Measurements from ENCODE around the gene TMEM94.

The TMEM94 gene

DNA sequence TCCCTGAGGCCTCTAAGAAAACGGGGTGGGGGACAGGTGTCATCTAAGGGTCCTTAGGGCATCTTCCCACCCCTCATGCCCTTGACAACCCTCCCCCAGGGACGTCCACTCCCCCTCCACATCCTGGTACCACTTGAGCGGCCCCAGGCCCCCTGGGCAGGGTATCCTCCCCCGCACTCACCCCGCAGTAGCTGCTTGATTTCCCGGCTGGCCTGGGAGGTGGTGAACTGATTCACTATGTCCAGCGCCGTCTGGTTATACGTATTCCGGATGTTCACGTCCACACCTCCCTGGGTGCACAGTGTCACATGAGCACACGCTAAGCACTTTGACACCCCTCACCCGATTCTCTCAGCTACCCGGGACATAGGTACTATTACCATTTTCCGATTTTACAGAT, 49.2 kb downstream of the TMEM94 start:
- H3K27ac Mint-ChIP-seq = no peak overlapping the region
- no peaks in the 10 kb centered on the region for H3K9me3 Mint-ChIP-seq
- no peak for ATAC-seq
- no peaks in the 10 kb centered on the region for H3K36me3 Mint-ChIP-seq
- no peak overlapping the region for H3K4me3 Mint-ChIP-seq
- H3K4me1 Mint-ChIP-seq = peaks cover 7% of the 10 kb centered on the region
- peaks cover 21% of the 10 kb centered on the region for H3K27me3 Mint-ChIP-seq

GRCh38 chr17:75506134-75506533, 49.7 kb downstream of the TMEM94 start:
- no peak overlapping the region for H3K4me3 Mint-ChIP-seq
- H3K27me3 Mint-ChIP-seq = peaks cover 21% of the 10 kb centered on the region
- no peaks in the 10 kb centered on the region for H3K36me3 Mint-ChIP-seq
- ATAC-seq = no peak
- H3K9me3 Mint-ChIP-seq = no peaks in the 10 kb centered on the region
- H3K27ac Mint-ChIP-seq = no peak overlapping the region
- H3K4me1 Mint-ChIP-seq = peaks cover 7% of the 10 kb centered on the region

DNA sequence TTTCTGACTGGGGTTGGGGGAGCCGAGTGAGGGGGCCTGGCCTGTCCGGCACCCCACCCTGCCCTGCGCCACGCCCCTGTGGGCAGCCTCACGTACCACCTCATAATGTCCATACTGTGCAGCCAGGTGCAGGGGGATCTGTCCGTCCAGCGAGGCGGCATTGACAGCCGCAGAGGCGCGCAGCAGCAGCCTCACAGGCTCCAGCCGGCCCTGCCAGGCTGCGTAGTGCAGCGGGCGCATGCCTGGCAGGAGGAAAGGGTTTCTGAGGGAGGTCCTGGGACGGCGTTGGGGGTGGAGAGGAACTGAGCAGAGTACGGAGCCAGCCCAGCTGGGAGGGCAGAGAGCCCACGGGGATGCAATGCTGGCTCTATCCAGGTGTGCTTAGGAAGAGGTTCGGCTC, 50.5 kb downstream of the TMEM94 start:
- Mint-ChIP-seq H3K4me1 (peaks cover 7% of the 10 kb centered on the region), H3K27me3 (peaks cover 21% of the 10 kb centered on the region), H3K27ac (no peak overlapping the region), H3K36me3 (no peaks in the 10 kb centered on the region), H3K9me3 (no peaks in the 10 kb centered on the region), H3K4me3 (no peak overlapping the region)
- no peak for ATAC-seq

GRCh38 chr17:75507733-75508719, 51.6 kb downstream of the TMEM94 start:
- Mint-ChIP-seq H3K4me1 (peaks cover 7% of the 10 kb centered on the region), H3K27ac (no peak overlapping the region), H3K9me3 (no peaks in the 10 kb centered on the region), H3K27me3 (peaks cover 21% of the 10 kb centered on the region), H3K36me3 (no peaks in the 10 kb centered on the region), H3K4me3 (no peak overlapping the region)
- no peak for ATAC-seq

GRCh38 chr17:75508931-75509361, 52.5 kb downstream of the TMEM94 start:
- H3K4me3 Mint-ChIP-seq = no peak overlapping the region

GRCh38 chr17:75509528-75510258, 53.3 kb downstream of the TMEM94 start:
- no peaks in the 10 kb centered on the region for H3K36me3 Mint-ChIP-seq
- H3K9me3 Mint-ChIP-seq = no peaks in the 10 kb centered on the region
- ATAC-seq = no peak
- peaks cover under 1% of the 10 kb centered on the region for H3K4me1 Mint-ChIP-seq
- no peak overlapping the region for H3K4me3 Mint-ChIP-seq
- peaks cover 15% of the 10 kb centered on the region for H3K27me3 Mint-ChIP-seq
- no peak overlapping the region for H3K27ac Mint-ChIP-seq

More at GRCh38 chr17:75508931-75509361, 52.5 kb downstream of the TMEM94 start:
- no peaks in the 10 kb centered on the region for H3K36me3 Mint-ChIP-seq
- peaks cover 21% of the 10 kb centered on the region for H3K27me3 Mint-ChIP-seq
- peaks cover 7% of the 10 kb centered on the region for H3K4me1 Mint-ChIP-seq
- H3K27ac Mint-ChIP-seq = no peak overlapping the region
- no peaks in the 10 kb centered on the region for H3K9me3 Mint-ChIP-seq
- ATAC-seq = no peak

DNA sequence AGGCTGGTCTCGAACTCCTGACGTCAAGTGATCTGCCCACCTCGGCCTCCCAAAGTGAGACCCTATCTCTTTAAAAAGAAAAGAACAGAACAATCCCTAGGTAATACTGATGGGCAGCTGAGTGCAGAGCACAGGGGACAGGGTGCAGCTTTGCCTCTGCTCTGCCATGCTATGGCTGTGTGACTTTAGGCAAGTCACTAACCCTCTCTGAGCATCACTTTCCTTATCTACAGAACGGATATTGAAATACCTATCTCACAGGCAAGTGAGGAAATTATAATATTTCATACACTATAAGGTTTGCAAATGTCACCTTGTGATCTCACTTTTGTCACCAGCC, 54.8 kb downstream of the TMEM94 start:
- no peaks in the 10 kb centered on the region for H3K27me3 Mint-ChIP-seq
- no peaks in the 10 kb centered on the region for H3K9me3 Mint-ChIP-seq
- no peaks in the 10 kb centered on the region for H3K4me1 Mint-ChIP-seq
- ATAC-seq = no peak
- no peaks in the 10 kb centered on the region for H3K36me3 Mint-ChIP-seq
- no peak overlapping the region for H3K4me3 Mint-ChIP-seq
- no peak overlapping the region for H3K27ac Mint-ChIP-seq

DNA sequence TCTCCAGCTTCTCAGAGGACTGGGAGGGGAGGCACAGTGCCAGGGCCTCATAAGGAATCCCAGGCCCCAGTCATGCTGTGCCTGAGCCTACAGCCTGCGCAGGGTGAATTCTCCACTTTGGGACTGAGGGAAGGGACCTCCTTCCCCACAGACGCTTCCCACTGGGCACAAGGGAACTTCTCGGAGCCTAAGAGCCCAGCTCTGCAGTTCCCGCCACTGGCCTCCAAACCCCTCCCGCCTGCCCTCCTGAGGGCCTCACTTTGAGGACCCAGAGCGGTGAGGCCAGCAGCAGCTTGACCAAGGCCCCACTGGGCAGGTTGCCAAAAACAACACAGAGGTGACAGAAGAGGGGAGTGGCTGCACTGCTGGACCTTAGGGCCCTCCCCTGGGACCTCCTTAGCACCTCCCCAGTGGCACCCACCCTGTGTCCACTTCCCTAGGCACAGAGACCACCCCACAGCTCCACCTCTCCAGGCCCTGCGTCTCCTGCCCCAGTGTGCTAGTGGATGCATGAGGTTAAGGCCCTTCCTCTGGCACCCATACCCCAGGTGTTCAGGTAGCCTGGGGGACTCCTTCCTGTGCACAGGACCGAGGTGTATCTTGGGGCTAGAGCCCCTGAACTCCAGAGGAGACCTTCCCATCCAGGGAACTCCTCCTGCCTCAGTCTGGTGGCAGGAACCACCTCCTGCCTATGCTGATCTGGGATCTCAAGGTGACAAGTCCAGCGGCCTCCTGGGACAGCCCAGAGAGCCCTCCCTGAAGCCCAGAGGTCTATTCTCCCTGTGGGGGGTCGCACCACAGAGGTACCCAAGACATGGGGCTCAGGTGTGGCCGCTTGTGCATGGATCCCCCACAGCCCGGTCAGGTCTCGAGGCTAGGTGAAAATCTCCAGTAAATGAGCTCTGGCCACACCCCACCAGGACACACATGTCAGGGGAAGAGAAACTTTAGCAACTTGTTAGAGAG, 55.5 kb downstream of the TMEM94 start:
- H3K4me3 Mint-ChIP-seq = no peak overlapping the region
- peaks cover 2% of the 10 kb centered on the region for H3K4me1 Mint-ChIP-seq
- no peaks in the 10 kb centered on the region for H3K36me3 Mint-ChIP-seq
- no peaks in the 10 kb centered on the region for H3K9me3 Mint-ChIP-seq
- no peak for ATAC-seq
- no peaks in the 10 kb centered on the region for H3K27me3 Mint-ChIP-seq
- H3K27ac Mint-ChIP-seq = peak overlapping the region; percentile 50

DNA sequence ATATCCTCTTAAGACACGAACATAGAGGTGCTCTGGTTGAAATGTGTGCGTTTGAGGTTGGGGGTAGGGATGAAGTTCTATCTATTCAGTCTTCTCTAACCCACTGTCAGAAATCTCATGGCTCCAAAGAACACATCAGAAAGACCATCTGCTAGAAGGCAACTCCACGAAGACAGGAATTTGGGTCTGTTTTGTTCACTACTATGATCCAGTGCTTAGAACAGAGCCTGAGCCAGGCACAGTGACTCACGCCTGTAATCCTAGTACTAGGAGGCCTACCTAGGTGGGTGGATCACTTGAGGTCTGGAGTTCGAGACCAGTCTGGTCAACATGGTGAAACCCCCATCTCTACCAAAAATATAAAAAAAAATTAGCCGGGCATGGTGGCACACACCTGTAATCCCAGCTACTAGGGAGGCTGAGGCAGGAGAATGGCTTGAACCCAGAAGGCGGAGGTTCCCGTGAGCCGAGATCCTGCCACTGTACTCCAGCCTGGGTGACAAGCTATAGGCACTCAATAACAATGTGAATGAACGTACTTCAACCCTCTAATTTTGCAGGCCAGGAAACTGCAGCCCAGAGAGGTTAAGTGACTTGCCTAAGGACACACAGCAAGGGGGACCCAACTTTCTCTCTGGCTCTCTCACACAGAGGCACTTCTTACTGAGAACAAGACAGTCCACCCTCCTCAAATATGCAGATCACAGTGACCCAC, 56.6 kb downstream of the TMEM94 start:
- no peaks in the 10 kb centered on the region for H3K27me3 Mint-ChIP-seq
- H3K4me3 Mint-ChIP-seq = no peak overlapping the region
- H3K9me3 Mint-ChIP-seq = no peaks in the 10 kb centered on the region
- H3K4me1 Mint-ChIP-seq = peaks cover 13% of the 10 kb centered on the region
- no peak for ATAC-seq
- H3K27ac Mint-ChIP-seq = no peak overlapping the region
- H3K36me3 Mint-ChIP-seq = no peaks in the 10 kb centered on the region

DNA sequence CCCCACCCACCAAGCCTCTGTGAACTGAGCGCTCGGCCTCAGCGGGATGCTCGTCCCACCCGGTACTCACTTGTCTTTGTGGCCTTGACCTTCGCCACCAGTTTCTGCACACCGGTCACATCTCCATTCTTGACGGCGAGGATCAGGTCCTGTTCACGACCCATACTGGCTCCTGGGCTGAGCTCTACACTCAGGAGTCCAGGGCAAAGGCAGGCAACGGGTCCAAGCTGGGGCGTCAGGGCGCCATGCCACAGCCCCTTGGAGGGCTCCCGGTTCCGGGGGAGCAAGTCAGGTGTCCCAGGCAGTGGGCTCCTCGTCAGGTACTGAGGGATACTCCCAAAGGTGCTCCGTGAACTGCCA, 57.2 kb downstream of the TMEM94 start:
- Mint-ChIP-seq H3K27me3 (no peaks in the 10 kb centered on the region), H3K9me3 (no peaks in the 10 kb centered on the region), H3K4me1 (peaks cover 19% of the 10 kb centered on the region), H3K27ac (no peak overlapping the region), H3K4me3 (no peak overlapping the region), H3K36me3 (peaks cover 4% of the 10 kb centered on the region)
- ATAC-seq = no peak

GRCh38 chr17:75514299-75514918, 58.0 kb downstream of the TMEM94 start:
- Mint-ChIP-seq H3K9me3 (no peaks in the 10 kb centered on the region), H3K27me3 (no peaks in the 10 kb centered on the region)

GRCh38 chr17:75514919-75515495, 58.6 kb downstream of the TMEM94 start:
- peak; percentile 0 for ATAC-seq
- Mint-ChIP-seq H3K27me3 (no peaks in the 10 kb centered on the region), H3K27ac (no peak overlapping the region), H3K4me3 (peak overlapping the region; percentile 90), H3K36me3 (peaks cover 6% of the 10 kb centered on the region), H3K9me3 (no peaks in the 10 kb centered on the region), H3K4me1 (peaks cover 22% of the 10 kb centered on the region)

More at GRCh38 chr17:75514299-75514918, 58.0 kb downstream of the TMEM94 start:
- Mint-ChIP-seq H3K27ac (no peak overlapping the region), H3K4me1 (peaks cover 22% of the 10 kb centered on the region), H3K4me3 (peak overlapping the region; percentile 32), H3K36me3 (peaks cover 6% of the 10 kb centered on the region)
- no peak for ATAC-seq

- Mint-ChIP-seq H3K4me1 (peaks cover 22% of the 10 kb centered on the region), H3K9me3 (no peaks in the 10 kb centered on the region), H3K36me3 (peaks cover 6% of the 10 kb centered on the region), H3K27ac (peak within 1 kb of the TSS; percentile 40), H3K27me3 (no peaks in the 10 kb centered on the region), H3K4me3 (peak within 1 kb of the TSS; percentile 90)
- ATAC-seq = peak; percentile 70
These were observed 59.2 kb downstream of the TMEM94 start, which contains the start of gene CASKIN2 for GRCh38 chr17:75515496-75516254. Gene CASKIN2, minus strand, starts transcription at chr17:75515537. Its CDS starts 1,733 bp downstream, at chr17:75513804.

Data from stimulated activated memory B cell treated with anti-CD40 and anti-IgM and Interleukin-4, amounts not matched to agents 10 μg/mL and 1 μg/mL and 100 μg/mL, for 72 hours (primary cell).